ENCODE data around the gene KAZN. TPM values are rescaled to one million over a fixed set of nuclear protein-coding genes. Genes with fewer than 3 reads are reported as not detected.
A peak's percentile ranks its signal among the peaks of the same experiment; 100 is the strongest.

Gene KAZN
- total RNA-seq, 6 experiments from 2014 or later: 13.1 to 22.3 (median 20.7) TPM

- no peaks in the 10 kb centered on the region for H3K36me3 Mint-ChIP-seq (ENCODE audit: low read depth)
- no peak for DNase-seq
- H3K27ac Mint-ChIP-seq: peak overlapping the region; percentile 95
- TF ChIP-seq CTCF (IDR thresholded peaks at IDR 0.05): no peak
- H3K27me3 Mint-ChIP-seq (ENCODE audit: insufficient read depth): no peaks in the 10 kb centered on the region; the same call in 1 of the 2 replicates
- H3K4me1 Mint-ChIP-seq (ENCODE audit: low read depth): peaks cover 64% of the 10 kb centered on the region
- 0 out of 2 replicates have a peak overlapping the region, but pooled peaks have one; percentile 15 for H3K4me3 Mint-ChIP-seq
- no peaks in the 10 kb centered on the region for H3K9me3 Mint-ChIP-seq
These were observed 568.9 kb downstream of the KAZN start for GRCh38 chr1:15167386-15167785.

All from HFFc6 (cell line).